Measurements from ENCODE around the gene TEX13B.

DNA sequence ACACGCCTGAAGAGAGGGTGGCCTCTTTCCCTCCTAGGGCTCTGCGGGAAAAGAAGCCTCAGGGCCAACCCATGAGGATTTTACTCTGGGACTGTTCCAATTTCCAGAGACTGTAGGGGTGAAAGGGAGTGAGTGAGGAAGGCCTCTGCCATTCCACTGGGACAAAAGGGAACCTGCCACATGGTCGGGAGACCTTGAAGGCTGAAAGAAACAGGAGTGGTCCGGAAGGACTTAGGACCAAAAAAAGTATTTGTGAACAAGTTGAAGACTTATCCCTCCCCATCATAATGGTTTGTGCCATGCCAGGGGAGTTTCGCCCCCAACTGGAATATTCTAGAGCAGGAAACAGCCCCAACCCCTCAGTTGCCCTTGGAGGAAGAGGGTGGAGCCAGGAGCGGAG lies at the start of gene TEX13B:
- TF ChIP-seq, protein P1, sequence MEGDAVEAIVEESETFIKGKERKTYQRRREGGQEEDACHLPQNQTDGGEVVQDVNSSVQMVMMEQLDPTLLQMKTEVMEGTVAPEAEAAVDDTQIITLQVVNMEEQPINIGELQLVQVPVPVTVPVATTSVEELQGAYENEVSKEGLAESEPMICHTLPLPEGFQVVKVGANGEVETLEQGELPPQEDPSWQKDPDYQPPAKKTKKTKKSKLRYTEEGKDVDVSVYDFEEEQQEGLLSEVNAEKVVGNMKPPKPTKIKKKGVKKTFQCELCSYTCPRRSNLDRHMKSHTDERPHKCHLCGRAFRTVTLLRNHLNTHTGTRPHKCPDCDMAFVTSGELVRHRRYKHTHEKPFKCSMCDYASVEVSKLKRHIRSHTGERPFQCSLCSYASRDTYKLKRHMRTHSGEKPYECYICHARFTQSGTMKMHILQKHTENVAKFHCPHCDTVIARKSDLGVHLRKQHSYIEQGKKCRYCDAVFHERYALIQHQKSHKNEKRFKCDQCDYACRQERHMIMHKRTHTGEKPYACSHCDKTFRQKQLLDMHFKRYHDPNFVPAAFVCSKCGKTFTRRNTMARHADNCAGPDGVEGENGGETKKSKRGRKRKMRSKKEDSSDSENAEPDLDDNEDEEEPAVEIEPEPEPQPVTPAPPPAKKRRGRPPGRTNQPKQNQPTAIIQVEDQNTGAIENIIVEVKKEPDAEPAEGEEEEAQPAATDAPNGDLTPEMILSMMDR (IDR thresholded peaks at IDR 0.05; ENCODE audit: insufficient read depth, low read length): no peak
- no peak for TF ChIP-seq POLR2AphosphoS5 (IDR thresholded peaks at IDR 0.05; ENCODE audit: low read depth)
